Gastrocnemius medialis (tissue), 4 donors: ENCODE results near the gene ARPP19. TPM values are rescaled to one million over a fixed set of nuclear protein-coding genes. Genes with fewer than 3 reads are reported as not detected.
A peak's percentile ranks its signal among the peaks of the same experiment; 100 is the strongest.

Experiments
- ATAC-seq, 2 donors: fragments of 150-250 bp; one replicate each; pipeline ENCODE4 v1.9.1; 2016
- DNase-seq, 2 donors: peaks; one replicate each; pipeline ENCODE4 v3.0.0-alpha.2; 2019
- H3K27ac ChIP-seq, 4 donors: fragments of 200-600 bp; sonication (generic); 1 replicate in 1 of 4; 2 replicates in 3 of 4; pipeline ENCODE4 v1.5.1; 2016 to 2018; ENCODE audit warnings: mild to moderate bottlenecking in 2 of 4, moderate library complexity in 1 of 4
- H3K27me3 ChIP-seq, 3 donors: fragments of 200-600 bp; sonication (generic) in 2 of 3; 1 replicate in 1 of 3; 2 replicates in 2 of 3; pipeline versions ENCODE4 v1.5.1 to v1.6.0; 2016 to 2019; ENCODE audit warnings: mild to moderate bottlenecking in 1 of 3, moderate library complexity in 1 of 3
- H3K36me3 ChIP-seq, 2 donors: fragments of 200-600 bp; sonication (generic) in 1 of 2; one replicate each; pipeline ENCODE4 v1.5.1; 2017 to 2018
- H3K4me1 ChIP-seq, 2 donors: fragments of 200-600 bp; sonication (generic) in 1 of 2; one replicate each; pipeline ENCODE4 v1.5.1; 2016 to 2017; ENCODE audit warnings: mild to moderate bottlenecking in 2 of 2
- H3K4me3 ChIP-seq, 4 donors: fragments of 200-600 bp; sonication (generic) in 3 of 4; 1 replicate in 1 of 4; 2 replicates in 3 of 4; pipeline ENCODE4 v1.5.1; 2016 to 2019; ENCODE audit warnings: mild to moderate bottlenecking in 2 of 4
- H3K9me3 ChIP-seq, 3 donors: fragments of 200-600 bp; sonication (generic) in 2 of 3; 1 replicate in 1 of 3; 2 replicates in 2 of 3; pipeline ENCODE4 v1.5.1; 2016 to 2019
- POLR2A ChIP-seq, 2 donors: fragments of 450-650 bp; IDR thresholded peaks; one replicate each; pipeline ENCODE4 v1.6.1; 2017; ENCODE audit warnings: antibody characterized with exemption in 2 of 2, mild to moderate bottlenecking in 2 of 2, moderate library complexity in 2 of 2
- in situ Hi-C, 4 donors: fragments of 200-750 bp; cut with MboI; loops; one replicate each; pipeline versions ENCODE4 v1.15.0 to v1.8.0; 2017; ENCODE audit warnings: low sequenced_read_pairs in 4 of 4
- intact Hi-C: fragments of 100-400 bp; cut with DNase I; formaldehyde crosslinking; loops from one replicate; pipeline ENCODE4 v1.15.1; 2023; ENCODE audit warnings: low total_unique reads
- total RNA-seq, 4 donors: library from RNA; depleted of rRNA; stranded (reverse); fragments of >200 nt; gene quantifications; one replicate each; pipeline versions ENCODE4 v1.1.0 to v1.2.3, GENCODE V29; 2016
- TF ChIP-seq, protein P1 (sequence below), 5 experiments: fragments of 450-650 bp in 3 of 5; fragments of 200-600 bp in 2 of 5; sonication (generic) in 2 of 5; IDR thresholded peaks in 4 of 5; conservative IDR thresholded peaks in 1 of 5; 1 replicate in 4 of 5; 2 replicates in 1 of 5; pipeline ENCODE4 v1.5.1; 2016 to 2019; ENCODE audit warnings: antibody characterized with exemption in 5 of 5, mild to moderate bottlenecking in 3 of 5, moderate library complexity in 3 of 5

The ARPP19 gene
- total RNA-seq, 4 donors from 2014 or later = 153 to 428 (median 207) TPM

DNA sequence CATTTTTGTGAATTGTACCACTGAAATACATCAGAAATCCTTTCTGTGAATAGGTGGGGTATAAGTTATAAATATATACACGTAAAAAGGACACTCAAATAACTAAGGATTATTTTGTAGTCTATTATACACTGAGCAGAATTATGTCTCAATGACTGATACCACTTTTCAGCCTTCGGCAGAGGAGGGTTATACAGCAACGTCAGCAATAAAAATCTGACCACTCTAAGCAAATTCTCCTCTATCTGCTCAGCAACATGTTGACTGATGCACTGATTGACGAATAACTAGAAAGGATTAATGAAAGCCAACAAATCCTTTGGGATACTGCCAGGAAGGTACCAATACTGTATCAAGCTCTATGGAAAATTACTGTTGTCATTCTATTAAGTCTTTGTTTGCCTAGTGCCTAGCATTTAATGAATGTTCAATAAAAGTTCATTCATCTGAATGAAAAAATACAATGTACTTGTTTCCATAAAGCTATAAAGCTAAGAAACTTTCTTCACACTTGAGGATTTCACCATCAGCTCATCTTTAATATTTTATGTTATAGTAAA lies 5.2 kb downstream of the ARPP19 start:
- in situ Hi-C loops (loop anchor here in 1 of 4 donors (25.0 kb wide), 1 partner anchor 99 kb away; no protein-coding TSS in a partner anchor), intact Hi-C loops (loop anchor here (5.0 kb wide), 1 partner anchor 36 kb away; the partner anchor contains the start of gene MYO5A)
- Histone ChIP-seq H3K9me3 (no peaks in the 10 kb centered on the region), H3K4me3 (no peak overlapping the region), H3K27ac (peak overlapping the region in 3 of 4 donors; percentile 86 to 93 (median 92)), H3K27me3 (no peaks in the 10 kb centered on the region), H3K36me3 (no peaks in the 10 kb centered on the region), H3K4me1 (peaks cover 74 to 77% of the 10 kb centered on the region in 2 donors)
- DNase-seq (no peak), ATAC-seq (no peak)
- TF ChIP-seq, protein P1, sequence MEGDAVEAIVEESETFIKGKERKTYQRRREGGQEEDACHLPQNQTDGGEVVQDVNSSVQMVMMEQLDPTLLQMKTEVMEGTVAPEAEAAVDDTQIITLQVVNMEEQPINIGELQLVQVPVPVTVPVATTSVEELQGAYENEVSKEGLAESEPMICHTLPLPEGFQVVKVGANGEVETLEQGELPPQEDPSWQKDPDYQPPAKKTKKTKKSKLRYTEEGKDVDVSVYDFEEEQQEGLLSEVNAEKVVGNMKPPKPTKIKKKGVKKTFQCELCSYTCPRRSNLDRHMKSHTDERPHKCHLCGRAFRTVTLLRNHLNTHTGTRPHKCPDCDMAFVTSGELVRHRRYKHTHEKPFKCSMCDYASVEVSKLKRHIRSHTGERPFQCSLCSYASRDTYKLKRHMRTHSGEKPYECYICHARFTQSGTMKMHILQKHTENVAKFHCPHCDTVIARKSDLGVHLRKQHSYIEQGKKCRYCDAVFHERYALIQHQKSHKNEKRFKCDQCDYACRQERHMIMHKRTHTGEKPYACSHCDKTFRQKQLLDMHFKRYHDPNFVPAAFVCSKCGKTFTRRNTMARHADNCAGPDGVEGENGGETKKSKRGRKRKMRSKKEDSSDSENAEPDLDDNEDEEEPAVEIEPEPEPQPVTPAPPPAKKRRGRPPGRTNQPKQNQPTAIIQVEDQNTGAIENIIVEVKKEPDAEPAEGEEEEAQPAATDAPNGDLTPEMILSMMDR (IDR thresholded peaks at IDR 0.05 in 4 of 5, conservative IDR thresholded peaks at IDR 0.05 in 1 of 5) = no peak
- TF ChIP-seq POLR2A (IDR thresholded peaks at IDR 0.05) = no peak

DNA sequence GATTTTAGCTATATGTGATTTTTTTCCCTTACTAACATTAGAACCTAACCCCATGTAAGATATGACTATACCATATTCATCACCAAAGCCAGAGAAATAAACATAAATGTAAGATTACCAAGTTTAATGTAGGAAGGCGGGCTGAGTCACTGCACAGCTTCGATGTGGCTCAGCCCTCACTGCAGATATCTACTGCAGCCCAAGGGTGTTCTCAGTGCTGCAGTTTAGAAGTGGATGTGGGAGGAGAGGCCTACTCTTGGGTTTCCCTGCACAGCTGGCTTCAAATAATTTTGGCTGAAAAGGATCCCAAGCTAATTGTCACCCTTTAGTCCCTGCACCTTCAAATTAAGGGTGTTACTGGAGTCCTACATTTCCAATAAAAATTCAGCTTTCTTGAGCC lies 9.3 kb downstream of the ARPP19 start:
- Histone ChIP-seq H3K4me3 (no peak overlapping the region), H3K4me1 (peaks cover 89 to 91% of the 10 kb centered on the region in 2 donors), H3K27ac (peak overlapping the region; percentile 68 to 86 (median 76)), H3K9me3 (no peaks in the 10 kb centered on the region), H3K36me3 (peaks cover 0 to 24% of the 10 kb centered on the region in 2 donors), H3K27me3 (no peaks in the 10 kb centered on the region)
- intact Hi-C loops = loop anchor here (10.0 kb wide), 1 partner anchor 175 kb away; no protein-coding TSS in a partner anchor
- in situ Hi-C loops = loop anchor here in 1 of 4 donors (25.0 kb wide), 1 partner anchor 103 kb away; no protein-coding TSS in a partner anchor
- DNase-seq = no peak
- TF ChIP-seq POLR2A (IDR thresholded peaks at IDR 0.05) = no peak
- TF ChIP-seq, protein P1 (IDR thresholded peaks at IDR 0.05 in 4 of 5, conservative IDR thresholded peaks at IDR 0.05 in 1 of 5) = no peak
- no peak for ATAC-seq

DNA sequence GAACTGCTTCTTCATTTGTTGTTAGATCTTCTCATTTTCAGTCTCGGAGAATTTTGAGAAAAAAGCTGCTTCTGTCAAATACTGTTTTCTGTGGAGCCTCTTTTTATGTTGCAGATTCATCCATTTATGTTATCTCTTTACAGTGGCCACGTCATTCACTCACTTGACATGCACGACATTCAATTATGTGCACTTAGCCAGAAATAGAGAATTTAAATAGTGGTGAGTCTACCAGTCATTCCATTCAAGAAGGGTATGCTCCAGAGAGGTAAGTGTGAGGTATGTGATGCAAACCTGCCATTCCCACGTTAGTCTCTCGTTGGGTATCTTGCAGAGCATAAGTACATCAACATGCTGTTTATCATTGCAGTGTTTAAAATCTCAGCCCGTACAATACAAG lies 9.8 kb downstream of the ARPP19 start:
- Histone ChIP-seq H3K9me3 (no peaks in the 10 kb centered on the region), H3K27ac (peak overlapping the region; percentile 68 to 86 (median 76)), H3K4me1 (peaks cover 85 to 89% of the 10 kb centered on the region in 2 donors), H3K36me3 (peaks cover 0 to 24% of the 10 kb centered on the region in 2 donors), H3K4me3 (no peak overlapping the region), H3K27me3 (no peaks in the 10 kb centered on the region)
- no peak for DNase-seq
- intact Hi-C loops (loop anchor here (10.0 kb wide), 1 partner anchor 176 kb away; no protein-coding TSS in a partner anchor), in situ Hi-C loops (loop anchor here in 1 of 4 donors (25.0 kb wide), 1 partner anchor 103 kb away; no protein-coding TSS in a partner anchor)
- ATAC-seq = no peak
- TF ChIP-seq, protein P1 (IDR thresholded peaks at IDR 0.05 in 4 of 5, conservative IDR thresholded peaks at IDR 0.05 in 1 of 5) = no peak
- TF ChIP-seq POLR2A (IDR thresholded peaks at IDR 0.05) = no peak

- intact Hi-C loops (loop anchor here (10.0 kb wide), 1 partner anchor 177 kb away; no protein-coding TSS in a partner anchor), in situ Hi-C loops (loop anchor here in 1 of 4 donors (25.0 kb wide), 1 partner anchor 104 kb away; no protein-coding TSS in a partner anchor)
- peak overlapping the region; percentile 68 to 86 (median 76) for H3K27ac ChIP-seq
- TF ChIP-seq, protein P1 (IDR thresholded peaks at IDR 0.05 in 4 of 5, conservative IDR thresholded peaks at IDR 0.05 in 1 of 5) = no peak
- no peak for TF ChIP-seq POLR2A (IDR thresholded peaks at IDR 0.05)
- H3K4me1 ChIP-seq = peaks cover 81 to 90% of the 10 kb centered on the region in 2 donors
- no peak overlapping the region for H3K4me3 ChIP-seq
- no peak for DNase-seq
- H3K9me3 ChIP-seq = no peaks in the 10 kb centered on the region
- H3K27me3 ChIP-seq = no peaks in the 10 kb centered on the region
- peaks cover 0 to 24% of the 10 kb centered on the region in 2 donors for H3K36me3 ChIP-seq
- peak; percentile 35 to 55 for ATAC-seq
Measured at GRCh38 chr15:52558196-52558595, 10.6 kb downstream of the ARPP19 start.
